Measurements from ENCODE around the gene ADIPOR1.
"Not testable (repeated sequence)": the region's sequence is repeated elsewhere in the genome, so short reads cannot be mapped to it uniquely, and the experiment has no call there.

Gene ADIPOR1

DNA sequence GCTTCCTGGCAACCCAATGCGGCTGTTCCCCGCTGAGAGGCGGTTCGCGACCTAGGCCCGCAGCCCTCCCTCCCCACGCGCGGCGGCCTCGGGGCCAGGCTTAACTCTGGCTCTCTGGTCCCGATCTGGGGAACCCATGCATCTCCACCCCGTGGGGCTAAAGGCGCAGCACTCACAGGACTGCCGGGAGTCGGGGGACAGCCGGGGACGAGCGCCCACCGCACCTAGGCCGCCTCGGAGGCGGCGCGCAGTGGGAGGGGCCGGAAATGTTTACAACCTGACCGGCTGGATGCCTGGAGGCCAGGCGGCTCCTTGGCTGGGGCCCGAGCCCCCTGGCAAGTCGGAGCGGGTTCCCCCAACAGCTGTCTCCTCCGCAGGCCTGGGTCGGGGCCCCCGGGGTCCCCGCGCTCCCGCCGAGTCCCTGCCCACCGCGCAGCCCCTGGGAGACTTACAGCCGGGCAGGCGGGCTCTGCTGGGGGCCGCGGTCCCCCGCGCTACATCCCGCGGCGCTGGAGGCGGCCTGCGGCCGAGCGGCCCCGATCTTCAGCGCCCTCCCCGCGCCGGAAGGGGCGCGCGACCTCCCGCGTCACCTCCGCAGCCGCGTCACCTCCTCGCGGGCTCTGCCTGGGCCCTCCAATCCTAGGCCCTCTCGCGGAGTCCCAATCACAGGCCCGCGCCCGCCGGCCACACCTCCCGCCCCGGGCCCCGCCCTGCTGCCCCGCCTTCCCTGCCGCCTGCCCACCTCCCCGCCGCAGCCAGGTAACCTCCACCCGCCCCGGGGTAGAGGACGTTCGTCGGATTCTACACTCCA is at the start of gene ADIPOR1:
Gene ADIPOR1, minus strand, starts transcription at position 580 of the 811 bp plus-strand sequence. CDS start 7,242 bp downstream, outside the sequence.
- DNase-seq = peak; percentile 65

DNA sequence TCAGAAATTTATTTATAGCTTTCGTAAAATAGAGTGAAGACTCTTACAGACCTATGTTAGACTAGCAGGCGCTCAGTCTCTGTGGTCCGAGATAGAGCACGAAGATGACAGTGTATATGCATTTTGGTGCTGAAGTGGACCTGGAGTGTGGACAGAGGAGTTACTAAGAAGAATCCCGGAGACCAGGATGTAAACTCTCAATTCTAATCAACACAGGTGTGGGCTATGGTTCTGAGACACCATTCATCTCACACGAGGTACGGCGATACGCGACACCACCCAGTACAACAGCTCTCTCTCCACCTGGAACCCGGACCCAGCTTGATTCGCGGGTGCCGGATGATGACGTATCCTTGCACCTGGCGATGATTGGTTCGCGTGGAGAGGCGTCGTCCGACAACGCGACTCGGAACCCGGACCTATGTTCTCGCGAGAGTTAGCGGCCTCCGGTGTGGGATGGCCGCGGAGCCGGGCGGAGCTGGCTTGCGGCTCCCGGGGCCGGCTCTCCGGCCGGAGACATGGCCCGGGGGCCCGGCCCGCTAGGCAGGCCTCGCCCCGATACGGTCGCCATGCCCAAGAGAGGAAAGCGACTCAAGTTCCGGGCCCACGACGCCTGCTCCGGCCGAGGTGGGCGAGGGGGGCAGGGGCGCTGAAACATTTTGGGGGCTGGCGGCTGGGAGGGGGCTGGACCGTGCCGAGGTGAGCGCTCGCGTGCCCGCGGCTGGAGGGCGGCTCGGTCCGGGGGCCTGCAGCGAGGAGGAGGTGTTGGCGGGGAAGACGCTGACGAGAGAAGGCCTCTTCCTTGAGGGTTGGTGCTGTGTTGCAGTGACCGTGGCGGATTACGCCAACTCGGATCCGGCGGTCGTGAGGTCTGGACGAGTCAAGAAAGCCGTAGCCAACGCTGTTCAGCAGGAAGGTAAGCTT is 49.1 kb upstream of the ADIPOR1 start, which contains the start of gene TMEM183A:
Gene TMEM183A, plus strand, starts transcription at position 427 of the 924 bp plus-strand sequence. Its CDS starts 92 bp downstream, at position 519.
- peak; percentile 61 for DNase-seq

- DNase-seq = not testable (repeated sequence)
Observed at GRCh38 chr1:203005395-203006142, 47.5 kb upstream of the ADIPOR1 start.

DNA sequence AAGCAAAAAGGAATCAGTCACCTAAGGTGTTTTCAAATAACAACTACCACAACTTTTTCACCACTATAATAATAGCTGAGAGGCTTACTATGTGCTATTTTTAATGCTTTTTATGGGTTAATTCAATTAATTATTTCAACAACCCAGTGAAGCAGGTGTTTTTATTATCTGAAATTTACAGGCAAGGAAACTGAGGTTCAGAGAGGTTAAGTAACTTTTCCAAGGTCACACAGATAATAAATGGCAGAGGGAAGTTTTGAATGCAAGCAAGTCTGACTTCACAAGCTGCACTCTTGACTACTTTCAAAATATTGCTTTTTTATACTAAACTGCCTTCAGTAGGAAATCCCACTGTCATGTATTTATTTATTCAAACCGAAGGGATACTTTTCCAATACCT is 44.8 kb upstream of the ADIPOR1 start:
- no peak for DNase-seq

DNA sequence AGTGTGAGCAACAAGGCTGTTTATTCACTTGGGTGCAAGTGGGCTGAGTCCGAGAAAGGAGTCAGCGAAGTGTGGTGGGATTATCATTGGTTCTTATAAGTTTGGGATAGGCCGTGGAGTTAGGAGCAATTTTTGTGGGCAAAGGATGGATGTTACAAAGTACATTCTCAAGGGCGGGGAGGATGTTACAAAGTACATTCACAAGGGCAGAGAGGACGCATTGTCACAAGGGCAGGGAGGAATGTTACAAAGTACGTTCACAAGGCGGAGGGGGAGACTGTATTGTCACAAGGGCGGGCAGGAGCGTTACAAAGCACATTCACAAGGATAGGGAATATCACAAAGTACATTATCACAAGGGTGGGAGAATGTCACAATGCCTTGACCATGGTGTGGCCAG is 43.9 kb upstream of the ADIPOR1 start:
- no peak for DNase-seq

- DNase-seq = no peak
Observed at GRCh38 chr1:203000217-203000944, 42.3 kb upstream of the ADIPOR1 start.

GRCh38 chr1:202998836-202999750 is 41.0 kb upstream of the ADIPOR1 start:
- DNase-seq = peak; percentile 18

- no peak for DNase-seq
Observed at GRCh38 chr1:202994756-202995155, 36.6 kb upstream of the ADIPOR1 start.

DNA sequence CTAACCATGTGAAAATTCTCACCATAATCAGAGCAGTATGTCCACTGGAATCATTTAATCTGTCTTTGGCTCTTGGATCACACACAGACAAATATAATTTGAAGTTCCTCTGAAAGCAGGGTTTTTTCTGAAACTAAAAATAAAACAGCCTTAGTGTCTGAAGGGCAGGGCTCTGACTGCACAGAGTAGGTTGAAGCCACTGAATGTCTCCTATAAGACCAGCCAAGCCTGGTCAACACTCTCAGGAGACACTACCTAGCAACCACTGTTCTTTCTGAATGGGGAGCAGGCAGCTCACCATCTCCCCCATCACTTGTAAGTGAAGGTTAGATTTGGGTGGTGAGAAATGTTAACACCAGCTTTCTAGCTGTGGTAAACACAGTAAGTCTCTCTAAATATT is 33.0 kb upstream of the ADIPOR1 start:
- DNase-seq = no peak

- DNase-seq = no peak
Observed at GRCh38 chr1:202989879-202990278, 31.8 kb upstream of the ADIPOR1 start.

DNA sequence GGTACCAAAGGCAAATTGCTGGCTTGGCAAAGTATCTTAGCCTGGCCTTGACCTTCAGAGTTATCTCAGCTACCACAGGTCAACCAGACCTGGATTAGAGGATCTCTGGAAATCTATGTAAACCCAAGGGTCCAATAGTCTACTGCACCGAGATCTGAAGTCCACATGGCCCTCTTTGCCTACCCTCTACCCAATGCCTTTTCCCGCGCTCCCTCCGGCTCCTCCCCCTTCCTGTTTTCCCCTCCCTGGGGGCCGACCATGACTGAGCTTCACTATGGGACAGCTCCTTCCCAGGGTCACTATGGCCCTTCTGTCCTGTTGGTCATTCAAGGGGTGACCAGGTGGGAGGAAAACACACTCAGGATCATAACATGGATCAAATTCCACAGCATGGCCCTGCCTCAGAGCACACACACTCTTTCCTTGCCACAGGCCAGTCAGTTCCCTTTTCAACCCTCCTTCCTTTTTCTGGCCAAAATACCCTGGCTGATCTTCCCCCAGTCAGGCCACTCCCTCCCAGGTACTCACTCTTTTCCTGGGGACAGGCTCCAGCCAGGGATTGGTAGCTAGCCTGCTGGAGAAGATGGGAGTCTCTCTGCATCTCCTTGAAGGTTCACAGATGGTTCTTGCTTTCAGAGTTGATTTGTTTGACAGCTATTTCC is 29.9 kb upstream of the ADIPOR1 start:
- DNase-seq = no peak

- DNase-seq = no peak
Observed at GRCh38 chr1:202987255-202987654, 29.1 kb upstream of the ADIPOR1 start.

DNA sequence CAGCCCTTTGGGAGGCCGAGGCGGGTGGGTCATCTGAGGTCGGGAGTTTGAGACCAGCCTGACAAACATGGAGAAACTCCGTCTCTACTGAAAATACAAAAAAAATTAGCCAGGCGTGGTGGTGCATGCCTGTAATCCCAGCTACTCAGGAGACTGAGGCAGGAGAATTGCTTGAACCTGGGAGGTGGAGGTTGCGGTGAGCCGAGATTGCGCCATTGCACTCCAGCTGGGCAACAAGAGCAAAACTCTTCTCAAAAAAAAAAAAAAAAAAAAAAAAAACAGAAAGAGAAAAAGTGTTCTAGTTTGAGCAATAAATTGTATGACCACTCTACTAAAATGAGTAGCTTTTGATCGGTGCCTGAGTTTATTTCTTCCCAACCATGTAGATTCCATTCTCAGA is 28.0 kb upstream of the ADIPOR1 start:
- not testable (repeated sequence) for DNase-seq

GRCh38 chr1:202982715-202983430 is 24.8 kb upstream of the ADIPOR1 start:
- DNase-seq = no peak

- DNase-seq = no peak
Observed at GRCh38 chr1:202981939-202982338, 23.8 kb upstream of the ADIPOR1 start.

- no peak for DNase-seq
Observed at GRCh38 chr1:202979459-202979858, 21.3 kb upstream of the ADIPOR1 start.

DNA sequence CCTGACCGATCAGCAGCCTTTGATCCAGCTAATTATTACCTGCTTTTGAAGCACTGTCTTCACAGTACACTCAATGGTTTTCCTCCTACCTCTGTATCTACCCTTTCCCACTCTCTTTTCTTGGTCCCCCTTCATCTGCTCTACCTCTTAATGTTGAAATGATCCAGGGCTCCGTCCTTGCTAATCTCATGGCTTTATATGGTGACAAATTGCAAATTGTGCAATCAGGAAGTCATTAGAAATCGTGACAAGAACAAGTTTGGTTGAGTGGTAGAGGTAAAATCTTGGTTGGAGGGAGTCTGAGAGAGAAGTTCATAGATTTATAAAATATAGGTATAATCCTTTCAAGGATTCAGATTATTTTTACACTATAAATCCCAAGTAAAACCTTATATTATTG is 18.5 kb upstream of the ADIPOR1 start:
- no peak for DNase-seq

DNA sequence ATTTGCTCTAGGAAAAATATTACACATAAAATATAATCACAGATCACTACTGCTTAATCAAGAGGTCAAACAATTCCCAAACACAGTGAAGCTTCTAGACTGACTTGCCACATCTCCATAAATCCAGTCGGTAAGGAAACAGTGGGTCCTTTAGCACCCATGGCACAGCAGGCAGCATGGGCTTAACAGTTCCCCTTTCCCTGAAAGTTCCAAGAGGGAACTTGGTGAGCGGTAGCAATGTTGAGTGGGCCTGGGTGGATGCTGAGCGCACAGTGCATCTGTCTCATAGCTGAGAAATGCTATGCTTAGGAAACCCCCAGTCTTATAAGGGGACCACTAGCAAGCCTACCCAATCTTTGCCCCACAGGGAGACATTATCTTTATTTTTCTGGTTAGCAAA is 16.7 kb upstream of the ADIPOR1 start:
- no peak for DNase-seq

DNA sequence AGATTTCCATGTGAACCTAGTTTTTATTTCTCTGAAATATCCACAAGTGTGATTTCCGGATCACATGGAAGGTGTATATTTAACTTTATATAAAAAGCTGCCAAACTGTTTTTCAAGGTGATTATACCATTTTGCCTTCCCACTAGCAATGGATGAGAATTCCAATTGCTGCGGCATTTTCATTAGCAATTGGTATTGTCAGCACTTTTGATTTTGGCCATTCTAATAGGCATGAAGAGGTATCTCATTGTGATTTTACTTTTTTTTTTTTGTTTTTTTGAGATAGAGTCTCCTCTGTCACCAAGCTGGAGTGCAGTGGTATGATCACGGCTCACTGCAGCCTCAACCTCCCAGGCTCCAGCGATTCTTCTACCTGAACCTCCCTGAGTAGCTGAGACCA is 13.9 kb upstream of the ADIPOR1 start:
- no peak for DNase-seq

DNA sequence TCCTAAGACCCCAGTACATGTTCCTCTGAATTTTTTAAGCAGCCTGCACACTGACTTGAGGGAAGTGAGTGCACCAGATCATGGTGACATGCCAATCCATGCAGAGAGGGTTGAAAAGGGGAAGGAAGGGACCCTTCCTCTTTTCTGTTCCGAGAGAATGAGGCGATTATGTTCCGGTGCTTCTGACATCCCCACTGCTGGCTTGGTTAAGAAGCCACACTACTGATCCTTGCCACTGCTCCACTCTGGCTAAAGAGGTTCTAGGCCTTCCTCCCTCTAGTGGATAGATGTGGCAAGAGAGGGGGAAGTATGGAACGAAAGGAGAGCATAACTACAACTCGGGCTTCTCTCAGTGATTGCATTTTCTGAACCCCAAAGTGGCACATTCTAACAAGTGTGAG is 10.8 kb upstream of the ADIPOR1 start:
- DNase-seq = peak; percentile 60

Measured in NCI-H1436 treated with DMSO at 0.1 percent for 48 hours (cell line).